HCT116 (cell line): ENCODE results near the gene SECTM1.

Experiments used
- EGR1 ChIP-seq: IDR thresholded peaks from 2 replicates; pipeline ENCODE4 v1.6.1; 2012; ENCODE audit warnings: low read depth
- POLR2A ChIP-seq: IDR thresholded peaks from 2 replicates; pipeline ENCODE4 v1.7.0; 2011; ENCODE audit warnings: borderline replicate concordance; ENCODE audit not compliant: insufficient read depth, insufficient read length; ENCODE audit errors: extremely low read depth
- RAD21 ChIP-seq: IDR thresholded peaks from 2 replicates; pipeline ENCODE4 v1.6.1; 2012; ENCODE audit warnings: low read depth, mild to moderate bottlenecking
- SRF ChIP-seq: IDR thresholded peaks from 2 replicates; pipeline ENCODE4 v1.6.1; 2012; ENCODE audit warnings: low read depth
- YY1 ChIP-seq: IDR thresholded peaks from 2 replicates; pipeline ENCODE4 v1.6.1; 2011; ENCODE audit warnings: low read length, low read depth, moderate library complexity, mild to moderate bottlenecking; ENCODE audit not compliant: insufficient replicate concordance; ENCODE audit errors: extremely low read depth
- TF ChIP-seq, protein P1 (sequence below), 3 experiments: fragments of 200-600 bp in 1 of 3; sonication (generic) in 1 of 3; IDR thresholded peaks in 2 of 3; conservative IDR thresholded peaks in 1 of 3; 2 replicates each; pipeline ENCODE4 v1.5.1; 2012 to 2017; ENCODE audit warnings: low read depth in 2 of 3, low read length in 2 of 3, antibody characterized with exemption in 1 of 3, borderline replicate concordance in 1 of 3, control low read depth in 1 of 3, mild to moderate bottlenecking in 1 of 3, mixed read lengths in 1 of 3, mixed run types in 1 of 3, moderate library complexity in 1 of 3; ENCODE audit not compliant: insufficient read depth in 1 of 3
- TF ChIP-seq, protein P2 (sequence below): IDR thresholded peaks from 2 replicates; pipeline ENCODE4 v1.6.1; 2012

DNA sequence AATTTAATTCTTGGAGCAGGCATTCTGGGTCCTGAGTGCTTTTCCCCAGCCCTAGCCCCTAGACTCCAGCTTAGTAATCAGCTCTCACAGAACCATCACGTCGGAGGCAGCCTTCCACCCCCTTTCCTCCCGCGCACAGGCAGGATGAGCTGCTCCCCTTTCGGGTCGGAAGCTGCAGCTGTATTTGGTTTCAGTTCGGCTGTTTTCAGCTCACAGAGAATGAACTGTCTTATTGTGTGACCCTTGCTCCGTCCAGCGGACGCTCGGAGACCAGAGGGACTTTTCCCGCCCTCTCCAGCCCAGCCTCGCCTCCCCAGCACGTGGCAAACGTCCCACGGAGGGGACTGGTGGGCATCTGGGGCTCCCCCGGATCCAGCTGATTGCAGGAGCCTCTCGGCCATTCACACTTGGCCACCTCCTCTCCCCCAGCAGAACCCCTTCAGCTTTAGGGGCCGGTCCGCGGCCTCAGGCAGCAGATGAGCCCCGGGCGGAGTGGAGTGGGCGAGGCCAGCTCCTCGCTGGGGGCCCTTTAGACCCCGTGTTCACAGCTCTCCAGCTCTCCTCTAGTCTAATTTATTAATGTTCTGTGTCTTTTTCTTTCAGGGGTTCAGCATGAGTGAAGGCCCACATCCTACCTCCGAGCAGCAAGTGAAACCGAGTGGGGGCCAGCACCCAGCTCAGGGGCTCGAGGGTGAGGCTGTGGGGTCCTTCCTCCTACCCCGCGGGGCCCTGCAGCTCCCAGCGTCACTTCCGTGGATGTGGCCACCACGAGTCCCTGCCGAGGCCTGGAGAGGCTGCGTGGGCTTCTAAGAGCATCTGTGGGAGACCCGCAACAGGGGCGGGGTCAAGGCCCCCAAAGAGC is 37.1 kb upstream of the SECTM1 start:
- TF ChIP-seq, protein P1, sequence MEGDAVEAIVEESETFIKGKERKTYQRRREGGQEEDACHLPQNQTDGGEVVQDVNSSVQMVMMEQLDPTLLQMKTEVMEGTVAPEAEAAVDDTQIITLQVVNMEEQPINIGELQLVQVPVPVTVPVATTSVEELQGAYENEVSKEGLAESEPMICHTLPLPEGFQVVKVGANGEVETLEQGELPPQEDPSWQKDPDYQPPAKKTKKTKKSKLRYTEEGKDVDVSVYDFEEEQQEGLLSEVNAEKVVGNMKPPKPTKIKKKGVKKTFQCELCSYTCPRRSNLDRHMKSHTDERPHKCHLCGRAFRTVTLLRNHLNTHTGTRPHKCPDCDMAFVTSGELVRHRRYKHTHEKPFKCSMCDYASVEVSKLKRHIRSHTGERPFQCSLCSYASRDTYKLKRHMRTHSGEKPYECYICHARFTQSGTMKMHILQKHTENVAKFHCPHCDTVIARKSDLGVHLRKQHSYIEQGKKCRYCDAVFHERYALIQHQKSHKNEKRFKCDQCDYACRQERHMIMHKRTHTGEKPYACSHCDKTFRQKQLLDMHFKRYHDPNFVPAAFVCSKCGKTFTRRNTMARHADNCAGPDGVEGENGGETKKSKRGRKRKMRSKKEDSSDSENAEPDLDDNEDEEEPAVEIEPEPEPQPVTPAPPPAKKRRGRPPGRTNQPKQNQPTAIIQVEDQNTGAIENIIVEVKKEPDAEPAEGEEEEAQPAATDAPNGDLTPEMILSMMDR (IDR thresholded peaks at IDR 0.05 in 2 of 3, conservative IDR thresholded peaks at IDR 0.05 in 1 of 3; ENCODE audit: borderline replicate concordance in 1 of 3, insufficient read depth in 1 of 3, low read depth in 2 of 3, low read length in 2 of 3) = no peak
- TF ChIP-seq EGR1 = no peak
- no peak for TF ChIP-seq POLR2A
- no peak for TF ChIP-seq YY1
- TF ChIP-seq RAD21 = no peak
- TF ChIP-seq, protein P2, sequence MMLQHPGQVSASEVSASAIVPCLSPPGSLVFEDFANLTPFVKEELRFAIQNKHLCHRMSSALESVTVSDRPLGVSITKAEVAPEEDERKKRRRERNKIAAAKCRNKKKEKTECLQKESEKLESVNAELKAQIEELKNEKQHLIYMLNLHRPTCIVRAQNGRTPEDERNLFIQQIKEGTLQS = no peak
- no peak for TF ChIP-seq SRF
